Stimulated activated CD4-positive, alpha-beta T cell treated with anti-CD3 and anti-CD28 coated beads, Interleukin-15, amount 100 ng/mL, for 1 hour (primary cell): ENCODE data around the gene KRT2.

Experiments used
- DNase-seq, 2 donors: peaks; one replicate each; pipeline ENCODE4 v3.0.0-alpha.2; 2020; ENCODE audit warnings: low read depth in 1 of 2, low spot score in 1 of 2

KRT2 gene

DNA sequence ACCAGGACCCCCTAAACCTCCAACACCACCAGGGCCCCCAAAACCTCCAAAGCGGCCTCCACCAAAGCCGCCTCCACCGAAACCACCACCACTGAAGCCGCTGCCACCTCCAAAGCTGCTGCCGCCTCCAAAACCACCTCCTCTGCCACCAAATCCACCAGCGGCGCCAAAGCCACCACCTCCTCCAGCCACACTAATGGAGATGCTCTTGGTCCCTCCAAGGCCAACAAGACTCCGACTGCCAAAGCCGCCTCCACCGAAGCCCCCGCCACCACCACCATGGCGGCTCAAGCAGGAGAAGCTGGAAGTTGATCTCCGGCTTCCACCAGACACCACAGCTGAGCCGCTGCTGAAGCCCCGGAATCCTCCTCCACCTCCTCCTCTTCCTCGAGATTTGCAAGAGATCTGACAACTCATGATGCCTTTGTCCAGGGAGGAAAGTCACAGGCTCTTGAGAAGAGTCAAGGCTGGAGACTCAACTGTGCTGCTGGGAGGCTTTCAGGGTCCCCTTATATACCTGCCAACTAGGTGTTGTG, at the start of gene KRT2:
TSS of gene KRT2 (minus strand) at position 486 of the 536 bp plus-strand sequence. CDS start at position 417, 69 bp downstream.
- no peak for DNase-seq

DNA sequence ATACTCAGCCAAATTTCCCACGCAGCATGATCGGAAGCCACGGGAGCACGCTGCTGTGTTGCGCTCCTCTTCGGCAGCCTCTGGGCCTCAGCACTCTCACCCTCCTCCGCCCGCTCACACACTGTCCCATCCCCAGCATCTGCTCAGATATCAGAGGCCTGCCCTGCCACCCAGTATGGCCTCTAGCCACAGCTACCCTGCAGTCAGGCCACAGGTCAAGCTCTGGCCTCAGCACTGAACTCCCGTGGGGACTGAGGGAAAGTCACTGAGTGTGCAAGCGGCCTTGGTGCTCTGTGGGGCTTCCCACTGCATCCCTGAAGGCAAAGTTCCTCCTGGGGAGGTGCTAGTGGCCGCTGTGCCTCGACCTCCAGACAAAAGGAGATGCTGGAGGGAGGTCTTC, 49.3 kb upstream of the KRT2 start:
- no peak for DNase-seq

DNA sequence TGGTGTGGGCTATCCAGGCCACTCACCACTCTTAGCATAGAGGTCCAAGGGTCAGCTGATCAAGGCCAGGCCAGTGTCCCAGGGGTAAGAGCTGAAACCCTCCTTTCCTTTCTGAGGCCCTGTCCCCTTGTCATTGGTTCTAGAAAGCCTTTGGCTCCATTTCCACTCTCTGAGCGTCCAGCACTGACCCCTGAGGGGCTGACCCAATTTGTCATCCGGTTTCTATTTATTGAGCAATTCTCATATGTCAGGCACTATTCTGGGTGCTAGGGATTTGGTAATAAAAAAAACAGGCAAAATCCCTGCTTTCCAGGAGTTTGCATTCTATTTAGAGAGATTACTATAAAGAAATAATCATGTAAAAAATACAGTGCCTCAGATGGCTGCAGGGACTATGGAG, 47.9 kb upstream of the KRT2 start:
- no peak for DNase-seq

DNA sequence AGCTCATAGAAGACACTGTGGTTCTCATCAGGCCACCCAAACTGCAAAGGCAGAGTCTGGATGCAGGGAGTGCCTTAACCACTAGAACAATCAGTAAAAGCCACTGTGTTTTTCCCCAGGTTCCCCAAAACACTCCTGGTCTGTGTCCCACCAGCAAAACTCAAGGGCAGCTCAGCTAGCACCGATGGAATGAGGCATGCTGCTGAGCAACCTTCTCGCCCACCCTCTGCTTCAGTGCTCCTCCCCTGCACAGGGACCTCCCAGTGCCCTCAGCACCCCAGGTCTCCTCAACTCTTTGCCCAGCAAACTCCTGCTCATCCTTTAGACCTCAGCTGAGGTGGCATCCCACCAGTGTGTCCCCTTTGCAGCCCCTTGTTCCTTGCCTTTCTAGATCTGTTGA, 47.4 kb upstream of the KRT2 start:
- DNase-seq = no peak

DNA sequence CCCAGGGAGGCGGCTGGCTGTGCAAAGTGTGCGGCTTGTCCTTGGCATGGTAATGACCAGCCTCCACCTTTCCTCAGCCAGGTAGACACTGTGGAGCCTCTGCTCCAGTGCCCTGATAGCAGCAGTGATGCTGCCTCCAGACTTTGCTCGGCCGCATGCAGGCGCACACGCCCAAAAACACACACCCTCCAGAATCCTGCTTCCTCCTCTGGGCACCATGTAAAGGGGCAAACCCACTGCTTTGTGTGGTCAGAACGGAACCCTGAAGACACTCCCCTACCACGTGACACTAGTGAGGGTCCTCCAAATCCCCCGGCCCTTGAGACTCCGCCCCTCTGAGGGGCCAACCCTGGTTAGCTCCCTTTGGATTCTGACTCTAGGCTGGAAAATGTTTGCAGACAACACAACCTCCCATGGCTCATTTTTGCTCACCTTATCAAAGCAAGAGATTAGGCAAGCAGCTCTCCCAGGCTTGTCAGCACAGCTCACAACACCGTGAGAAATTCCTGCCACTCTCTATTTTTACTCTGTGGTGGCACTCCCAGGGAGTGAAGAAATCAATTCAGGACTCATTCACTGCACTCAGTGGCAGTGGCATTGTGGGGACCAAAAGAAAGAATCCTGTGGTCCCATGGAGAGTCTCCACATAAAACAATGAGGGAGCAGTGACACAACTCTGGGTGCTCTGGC, 46.8 kb upstream of the KRT2 start:
- DNase-seq = no peak

DNA sequence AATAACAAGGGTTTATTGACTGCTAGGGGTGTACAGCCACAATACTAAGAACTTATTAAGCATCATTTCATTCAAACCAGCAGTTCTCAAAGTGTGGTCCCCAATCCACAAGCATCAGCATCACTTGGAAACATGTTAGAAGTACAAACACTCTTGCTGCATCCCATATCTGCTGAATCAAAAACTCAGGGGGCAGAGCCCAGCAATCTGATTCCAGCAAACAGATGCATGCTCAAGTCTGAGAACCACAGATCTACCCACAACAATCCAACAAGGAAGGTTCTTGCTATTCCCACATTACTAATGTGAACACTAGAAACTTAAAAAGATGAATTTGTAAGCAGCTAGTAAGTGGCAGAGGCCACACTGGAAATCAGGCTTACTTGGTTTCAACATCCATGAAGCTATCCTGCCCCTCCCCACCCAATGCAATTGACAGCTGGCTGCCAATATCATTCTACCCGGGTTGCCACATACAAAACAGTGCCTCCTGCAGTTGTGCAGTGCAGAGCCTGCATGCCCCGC, 45.1 kb upstream of the KRT2 start:
- no peak for DNase-seq

DNA sequence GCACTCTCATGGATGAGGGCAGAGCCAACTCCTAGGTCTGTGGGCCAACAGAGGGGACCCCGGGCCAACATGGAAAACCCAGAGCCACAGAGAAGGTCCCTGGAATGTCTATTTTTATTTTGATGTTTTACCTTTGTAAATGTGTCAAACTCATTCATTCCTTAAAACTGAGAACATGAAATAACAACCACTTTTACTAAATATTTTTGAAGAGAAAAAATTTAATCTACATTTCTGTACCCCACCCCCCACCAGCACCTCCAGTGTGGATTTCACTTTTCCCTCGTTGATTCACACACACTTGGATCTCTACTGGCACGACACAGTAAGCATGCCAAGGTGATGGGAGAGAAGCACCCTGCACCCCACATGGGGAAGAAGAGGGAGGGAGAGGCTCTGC, 44.6 kb upstream of the KRT2 start:
- DNase-seq = no peak

DNA sequence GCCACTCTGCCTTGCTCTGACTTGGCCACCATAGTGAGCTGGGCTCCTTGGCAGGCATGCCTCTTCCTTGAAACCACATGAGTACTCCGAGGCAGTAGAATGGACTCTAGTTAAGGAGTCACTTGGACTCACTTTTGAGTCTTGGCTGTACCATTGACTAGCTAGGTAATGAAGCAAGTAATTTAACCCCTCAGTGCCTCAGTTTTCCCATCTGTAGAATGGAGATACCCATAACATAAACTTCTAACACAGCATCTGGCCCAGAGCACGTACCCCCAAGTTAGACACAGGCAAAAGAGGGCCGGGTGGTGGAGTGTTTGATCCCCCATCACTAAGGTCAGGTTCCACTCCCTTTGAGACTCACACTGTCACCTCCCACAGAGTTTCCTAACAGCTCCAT, 43.0 kb upstream of the KRT2 start:
- DNase-seq = no peak

DNA sequence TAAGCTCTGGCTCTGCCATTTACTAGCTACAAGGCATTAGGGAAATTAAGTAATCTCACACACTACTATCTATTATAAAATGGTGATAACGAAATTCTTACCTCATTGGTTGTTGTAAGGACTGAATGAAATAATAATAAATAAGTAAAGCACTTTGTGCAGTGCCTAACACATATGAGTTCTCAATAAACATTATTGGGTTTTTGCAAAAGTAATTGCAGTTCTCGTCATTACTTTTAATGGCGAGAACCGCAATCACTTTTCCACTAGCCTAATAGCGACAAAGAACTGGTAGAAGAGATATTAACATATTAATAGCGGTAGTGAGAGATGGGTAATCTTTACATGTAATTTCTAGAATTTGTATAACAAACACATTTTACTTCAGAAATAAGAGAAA, 42.1 kb upstream of the KRT2 start:
- no peak for DNase-seq

DNA sequence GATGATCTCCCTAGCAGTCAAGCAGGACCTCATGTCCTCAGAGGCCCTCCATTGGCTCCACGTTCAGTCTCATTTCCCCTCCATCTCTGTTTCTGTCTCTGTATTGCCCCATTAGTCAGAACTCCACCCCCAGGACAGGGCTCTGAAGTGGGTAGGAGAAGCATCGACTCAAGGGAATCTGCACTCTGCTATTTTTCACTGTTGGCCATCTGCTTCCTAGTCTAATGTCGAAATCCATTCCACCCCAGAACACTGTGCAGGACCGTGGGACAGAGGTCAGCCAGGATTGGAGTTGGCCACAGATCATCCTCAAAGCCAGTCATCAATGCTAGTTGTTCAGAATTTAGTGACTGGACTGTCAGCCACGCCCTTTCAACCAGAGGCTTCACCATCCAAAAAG, 41.2 kb upstream of the KRT2 start:
- no peak for DNase-seq

DNA sequence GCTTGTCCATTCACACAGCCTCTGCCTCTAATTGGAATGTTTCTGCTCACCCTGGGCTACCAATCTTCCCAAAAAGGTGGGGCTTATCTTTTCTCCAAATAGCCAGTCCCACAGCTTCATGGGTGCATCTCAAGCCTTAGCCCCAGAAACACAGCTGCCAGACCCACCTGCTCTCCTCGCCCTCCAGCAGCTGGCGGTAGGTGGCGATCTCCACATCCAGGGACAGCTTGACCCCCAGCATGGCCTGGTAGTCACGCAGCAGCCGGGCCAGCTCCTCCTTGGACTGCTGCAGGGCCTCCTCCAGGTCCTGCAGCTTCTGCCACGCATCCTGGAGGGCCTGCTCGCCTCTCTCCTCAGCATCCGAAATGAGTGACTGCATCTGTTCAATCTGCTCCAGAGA, 40.2 kb upstream of the KRT2 start:
- DNase-seq = no peak

DNA sequence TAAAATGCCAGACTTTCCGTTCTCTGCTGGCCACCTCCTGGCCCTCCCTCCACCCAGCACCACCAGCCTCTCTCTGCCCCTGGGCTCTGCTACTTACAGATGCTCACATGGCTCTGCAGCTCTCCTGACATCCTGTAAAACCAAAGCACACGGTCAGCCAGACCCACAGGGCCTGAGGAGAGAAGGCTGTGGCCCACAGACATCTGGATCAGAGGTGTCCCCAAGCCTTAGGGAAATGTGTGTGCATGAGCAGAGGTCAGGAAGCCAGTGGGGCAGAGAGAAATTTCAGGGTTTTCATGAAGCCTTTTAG, 39.8 kb upstream of the KRT2 start:
- no peak for DNase-seq

DNA sequence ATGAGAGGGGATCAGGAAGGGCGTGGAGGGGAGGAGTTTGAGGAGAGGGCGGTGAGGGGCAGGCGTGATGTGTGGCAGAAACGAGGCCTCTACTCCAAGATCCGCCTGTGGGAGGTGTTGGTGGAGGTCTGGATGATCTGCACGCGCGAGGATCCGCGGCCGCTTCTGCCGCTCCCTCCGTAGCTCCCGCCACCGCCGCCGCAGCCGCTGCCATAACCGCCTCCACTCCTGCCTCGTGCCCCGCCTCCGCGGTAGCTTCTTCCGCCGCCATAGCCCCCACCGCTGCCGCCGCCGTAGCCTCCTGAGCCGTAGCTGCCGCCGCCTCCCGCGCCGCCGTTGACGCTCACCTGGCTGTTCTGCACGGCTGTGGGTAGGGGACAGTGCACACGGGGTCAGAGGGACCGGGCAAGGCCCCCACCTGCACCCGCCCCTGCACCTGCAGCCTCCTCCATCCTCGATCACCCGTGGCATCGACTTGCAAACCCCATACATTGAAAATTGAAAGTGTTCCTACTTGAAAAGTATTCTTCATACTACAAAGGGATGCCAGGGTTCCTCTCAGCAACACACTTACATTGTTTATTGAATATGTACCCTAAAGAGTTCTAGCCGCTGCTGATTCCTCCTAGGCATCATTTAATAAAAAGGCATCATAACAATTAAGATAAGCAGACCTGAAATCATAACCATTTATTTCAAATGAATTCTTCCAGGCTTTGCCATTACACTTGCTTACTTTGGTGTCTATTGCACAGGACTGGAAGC, 39.2 kb upstream of the KRT2 start:
- peak; percentile 19 to 33 for DNase-seq

DNA sequence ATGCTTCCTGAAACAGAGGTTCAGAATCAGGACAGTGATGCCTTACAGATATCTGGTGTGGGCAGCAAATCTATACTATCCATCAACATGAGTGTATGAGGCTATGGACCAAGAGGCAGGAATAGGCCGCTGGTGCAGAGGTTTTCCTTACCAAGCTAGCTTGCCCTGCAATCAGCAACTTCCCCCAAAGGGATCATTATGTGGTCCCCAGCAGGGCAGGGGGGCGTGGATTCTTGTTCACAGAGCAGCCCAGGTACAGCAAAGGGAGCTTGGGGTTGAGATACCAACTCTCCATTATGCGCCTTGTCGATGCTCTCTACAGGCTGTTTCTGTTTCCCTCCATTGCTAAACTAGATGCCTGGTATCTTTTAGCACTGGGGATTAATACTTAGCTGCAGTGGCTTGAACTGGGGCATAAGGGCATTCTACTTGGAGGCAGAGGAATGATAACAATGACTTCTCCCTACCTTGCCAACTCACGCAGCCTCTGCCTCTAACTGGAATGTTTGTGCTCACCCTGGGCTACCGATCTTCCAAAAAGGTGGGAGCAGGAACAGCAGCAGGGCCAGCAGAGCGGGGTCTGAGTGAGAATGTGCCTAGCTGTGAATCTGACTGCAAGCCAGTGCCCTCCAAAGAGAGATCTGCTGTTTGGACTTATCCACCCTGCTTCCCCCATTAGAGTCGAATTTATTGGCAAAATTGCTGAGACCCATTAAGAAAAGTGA, 38.5 kb upstream of the KRT2 start:
- no peak for DNase-seq

DNA sequence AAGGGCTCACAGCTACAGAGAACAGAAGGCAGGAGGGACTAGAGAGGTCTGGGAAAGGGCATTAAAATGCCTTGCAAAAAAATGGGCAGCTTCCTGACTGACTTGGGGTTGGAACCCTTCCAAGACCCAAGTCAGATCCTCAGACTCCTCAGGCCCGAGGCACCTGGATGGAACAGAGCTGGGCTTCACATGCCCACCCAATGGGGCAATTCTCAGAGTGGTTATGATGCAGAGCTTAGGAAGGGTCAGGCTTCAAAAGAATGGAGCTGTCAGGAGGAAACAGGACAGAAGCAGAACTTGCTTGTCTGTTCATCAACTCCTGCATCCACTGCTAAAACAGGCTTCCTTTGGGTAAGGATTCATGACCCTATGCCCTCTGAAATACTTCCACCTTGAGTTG, 37.9 kb upstream of the KRT2 start:
- no peak for DNase-seq

DNA sequence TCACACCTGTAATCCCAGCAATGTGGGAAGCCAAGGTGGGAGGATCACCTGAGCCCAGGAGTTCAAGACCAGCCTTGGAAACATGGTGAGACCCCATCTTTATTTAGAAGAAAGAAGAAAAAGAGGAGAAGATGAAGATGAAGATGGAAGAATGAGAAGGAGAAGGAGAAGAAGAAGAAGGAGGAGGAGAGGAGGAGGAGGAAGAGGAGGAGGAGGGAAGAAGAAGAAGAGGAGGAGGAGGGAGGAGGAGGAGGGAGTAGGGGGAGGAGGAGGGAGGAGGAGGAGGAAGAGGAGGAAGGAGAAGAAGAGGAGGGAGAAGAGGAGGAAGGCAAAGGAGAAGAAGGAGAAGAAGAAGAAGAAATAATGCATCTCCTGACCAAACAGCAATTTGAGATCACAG, 37.2 kb upstream of the KRT2 start:
- no peak for DNase-seq

DNA sequence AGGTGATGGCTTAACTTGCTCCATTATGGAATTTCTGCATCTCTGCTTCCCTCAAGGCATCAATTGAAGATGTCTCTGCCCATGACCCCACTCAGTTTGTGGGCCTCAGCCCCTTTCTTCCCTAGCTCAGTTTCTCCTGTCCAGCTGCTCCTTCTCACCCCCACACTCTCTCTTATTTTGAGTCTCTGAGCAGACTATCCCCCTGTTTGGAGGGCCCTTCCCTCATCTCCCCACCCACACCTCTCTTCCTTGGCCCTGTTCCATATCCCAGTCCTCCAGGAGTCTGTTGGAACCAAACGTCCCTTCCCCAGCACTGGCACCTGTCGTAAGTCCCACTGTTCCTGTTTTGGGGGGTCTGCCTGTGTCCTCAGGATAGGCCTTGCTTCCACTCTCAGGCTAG, 36.5 kb upstream of the KRT2 start:
- DNase-seq = no peak

DNA sequence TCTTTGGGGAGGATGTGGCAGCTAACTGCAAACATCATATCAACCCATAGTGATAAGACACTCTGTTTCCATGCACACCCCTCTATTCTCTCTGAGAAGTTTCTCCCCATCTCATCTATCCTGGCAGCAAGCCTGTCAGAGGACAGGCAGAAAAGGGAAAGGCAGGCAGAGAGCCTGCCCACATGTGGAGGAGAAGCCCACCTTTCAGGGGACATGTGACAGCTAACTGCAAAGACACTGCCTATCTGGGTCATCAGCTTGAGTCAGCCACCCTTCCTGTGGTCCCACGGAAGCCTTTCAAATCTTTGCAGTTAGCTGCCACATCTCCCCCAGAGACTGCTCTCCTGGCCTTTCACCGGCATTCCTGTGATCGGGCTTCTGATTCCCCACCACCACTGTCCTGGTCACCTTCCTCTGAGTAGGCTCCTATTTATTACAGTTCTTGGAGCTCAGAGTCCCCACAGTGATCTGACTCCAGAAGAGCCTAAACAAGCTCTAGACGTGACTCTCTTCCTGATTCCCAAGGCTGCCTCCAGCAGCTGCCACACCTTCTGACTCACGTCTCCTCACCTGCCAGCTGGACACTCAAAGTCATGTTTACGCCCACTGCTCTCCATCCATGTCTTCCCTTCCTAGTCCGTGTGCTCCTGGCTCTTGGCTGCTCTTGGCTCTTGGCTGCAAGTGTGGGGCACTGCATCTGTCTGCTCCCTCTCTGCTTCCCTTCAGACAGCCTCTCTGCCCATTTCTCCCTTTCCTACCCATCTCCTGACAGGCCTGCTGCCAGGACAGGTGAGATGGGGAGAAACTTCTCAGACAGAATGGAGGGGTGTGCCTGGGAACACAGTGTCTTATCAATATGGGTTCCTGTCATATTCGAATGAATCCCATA, 35.7 kb upstream of the KRT2 start:
- DNase-seq = no peak

DNA sequence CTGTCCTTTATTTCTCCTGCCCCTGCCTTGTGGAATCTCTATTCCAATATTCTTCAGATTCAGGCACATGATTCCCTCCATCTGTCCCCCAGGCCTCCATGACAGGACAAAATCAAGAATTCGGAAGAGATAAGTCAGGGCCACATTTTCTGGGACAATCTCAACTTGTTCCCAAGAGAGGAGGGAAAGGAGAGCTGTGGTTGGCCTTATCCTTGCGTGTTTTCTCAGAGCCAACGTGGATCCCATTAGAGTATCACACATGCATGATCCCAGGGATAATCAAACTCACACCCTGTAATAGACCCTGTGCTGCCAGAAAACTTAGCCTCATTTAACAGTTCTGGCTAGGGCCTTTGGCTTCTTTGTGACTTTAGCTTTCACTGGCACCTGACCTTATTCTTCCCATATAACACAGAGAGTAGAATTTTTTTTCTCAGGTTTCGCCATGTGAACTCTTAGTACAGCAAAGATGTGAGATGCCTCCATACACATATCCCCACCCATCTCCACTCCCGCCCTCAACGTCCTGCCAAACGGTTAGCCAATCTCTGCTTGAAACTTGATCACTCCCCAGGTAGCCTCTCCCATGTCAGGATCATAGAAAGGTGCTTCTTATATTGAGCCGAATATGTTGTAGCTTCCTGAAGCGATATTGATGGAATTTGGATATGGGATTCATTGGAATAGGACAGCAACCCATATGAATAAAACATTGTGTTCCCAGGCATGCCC, 34.9 kb upstream of the KRT2 start:
- no peak for DNase-seq

DNA sequence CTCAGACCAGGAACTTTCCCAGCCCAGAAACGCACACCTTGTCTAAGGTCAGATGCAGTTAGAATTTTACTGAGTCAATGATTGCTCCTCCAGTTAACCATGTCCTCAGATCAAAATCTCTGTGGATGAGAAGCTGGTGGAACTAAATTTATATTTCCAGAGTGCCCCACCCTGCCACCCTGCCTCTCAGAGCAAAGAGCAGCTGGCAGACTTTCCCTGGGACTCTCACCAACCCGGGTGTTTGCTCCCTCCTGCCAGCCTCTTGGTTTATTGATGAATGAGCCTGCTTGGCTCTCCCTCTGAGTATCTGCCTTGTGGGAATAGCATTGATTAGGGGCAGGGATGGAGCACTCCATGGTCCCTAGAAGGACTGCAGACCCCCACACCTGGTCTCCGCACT, 34.1 kb upstream of the KRT2 start:
- DNase-seq = no peak
